Naive thymus-derived CD4-positive, alpha-beta T cell (primary cell): ENCODE results near the gene KRTAP5-6. TPM values are rescaled to one million over a fixed set of nuclear protein-coding genes. Genes with fewer than 3 reads are reported as not detected.

Experiments
- ATAC-seq: fragments of 150-1000 bp; cut with Tn5 transposase; 2 replicates; pipeline ENCODE4 v1.10.0; 2021; ENCODE audit warnings: mild to moderate bottlenecking, moderate library complexity
- CTCF ChIA-PET: fragments of 350-600 bp; sonication (Branson Sonifier 250); formaldehyde crosslinking; loops from one replicate; lab custom pipeline; 2021; ENCODE audit warnings: antibody characterized with exemption; lab: Charles Lee
- POLR2A ChIA-PET: fragments of 350-600 bp; sonication (Branson Sonifier 250); formaldehyde crosslinking; loops from one replicate; lab custom pipeline; 2021; ENCODE audit warnings: antibody characterized with exemption, inconsistent platforms; lab: Charles Lee
- DNase-seq, 9 donors: peaks; one replicate each; pipeline versions ENCODE4 v3.0.0 to v3.0.0-alpha.2; 2020 to 2022; ENCODE audit warnings: mixed read lengths in 1 of 9
- H3K27ac ChIP-seq: one replicate; pipeline ENCODE4 v1.7.0; 2013; ENCODE audit warnings: mild to moderate bottlenecking, low read depth, low read length, moderate library complexity
- H3K27me3 ChIP-seq, 2 donors: one replicate each; pipeline ENCODE4 v1.7.0; 2013; ENCODE audit warnings: low read length in 2 of 2, mild to moderate bottlenecking in 2 of 2, moderate library complexity in 2 of 2; ENCODE audit not compliant: control insufficient read depth in 2 of 2, insufficient read depth in 2 of 2
- H3K36me3 ChIP-seq, 3 experiments: 1 replicate in 2 of 3; 2 replicates in 1 of 3; pipeline ENCODE4 v1.7.0; 2013; ENCODE audit warnings: low read length in 3 of 3, mild to moderate bottlenecking in 3 of 3, moderate library complexity in 1 of 3; ENCODE audit not compliant: insufficient read depth in 3 of 3, control insufficient read depth in 2 of 3
- H3K4me1 ChIP-seq, 2 donors: one replicate each; pipeline ENCODE4 v1.7.0; 2013; ENCODE audit warnings: low read length in 2 of 2, mild to moderate bottlenecking in 2 of 2, moderate library complexity in 1 of 2; ENCODE audit not compliant: control insufficient read depth in 2 of 2, insufficient read depth in 2 of 2
- H3K4me3 ChIP-seq: 2 replicates; pipeline ENCODE4 v1.7.0; 2013; ENCODE audit warnings: mild to moderate bottlenecking, low read length
- H3K9me3 ChIP-seq, 3 experiments: 1 replicate in 2 of 3; 2 replicates in 1 of 3; pipeline ENCODE4 v1.7.0; 2013; ENCODE audit warnings: low read length in 3 of 3; ENCODE audit not compliant: control insufficient read depth in 2 of 3
- H3K27ac Mint-ChIP-seq, 9 donors: one replicate each; pipeline ENCODE4 v1.8.0; 2020 to 2022; ENCODE audit warnings: mixed read lengths in 9 of 9, mild to moderate bottlenecking in 8 of 9, moderate library complexity in 5 of 9, inconsistent platforms in 2 of 9
- H3K27me3 Mint-ChIP-seq, 5 donors: one replicate each; pipeline ENCODE4 v1.8.0; 2021 to 2022; ENCODE audit warnings: mixed read lengths in 5 of 5, mild to moderate bottlenecking in 1 of 5
- H3K36me3 Mint-ChIP-seq, 5 donors: one replicate each; pipeline ENCODE4 v1.8.0; 2020 to 2022; ENCODE audit warnings: mixed read lengths in 5 of 5, mild to moderate bottlenecking in 3 of 5, inconsistent platforms in 1 of 5
- H3K4me1 Mint-ChIP-seq, 7 donors: one replicate each; pipeline ENCODE4 v1.8.0; 2020 to 2022; ENCODE audit warnings: mixed read lengths in 7 of 7, mild to moderate bottlenecking in 3 of 7, inconsistent platforms in 1 of 7
- H3K4me3 Mint-ChIP-seq, 10 donors: one replicate each; pipeline ENCODE4 v1.8.0; 2020 to 2022; ENCODE audit warnings: mild to moderate bottlenecking in 10 of 10, mixed read lengths in 10 of 10, moderate library complexity in 6 of 10, inconsistent platforms in 2 of 10
- H3K9me3 Mint-ChIP-seq, 11 donors: one replicate each; pipeline ENCODE4 v1.8.0; 2020 to 2022; ENCODE audit warnings: mixed read lengths in 11 of 11, mild to moderate bottlenecking in 4 of 11, inconsistent platforms in 1 of 11, moderate library complexity in 1 of 11
- intact Hi-C, 2 donors: fragments of 100-400 bp; cut with micrococcal nuclease; formaldehyde crosslinking; loops; one replicate each; pipeline ENCODE4 v1.15.1; 2023
- polyA plus RNA-seq, 2 donors: library from polyadenylated mRNA; unstranded; fragments of 300-500 nt; fragmentation: Illumina TruSeq; gene quantifications; one replicate each; pipeline ENCODE4 v1.2.3, GENCODE V29; 2021
- total RNA-seq, 6 experiments: library from RNA in 5 of 6; stranded (reverse) in 5 of 6; gene quantifications; 1 replicate in 5 of 6; 2 replicates in 1 of 6; pipeline ENCODE4 v1.2.3 and lab custom pipeline; 2021 to 2026

Gene KRTAP5-6
- total and polyA plus RNA-seq, 7 experiments from 2014 or later = not detected

DNA sequence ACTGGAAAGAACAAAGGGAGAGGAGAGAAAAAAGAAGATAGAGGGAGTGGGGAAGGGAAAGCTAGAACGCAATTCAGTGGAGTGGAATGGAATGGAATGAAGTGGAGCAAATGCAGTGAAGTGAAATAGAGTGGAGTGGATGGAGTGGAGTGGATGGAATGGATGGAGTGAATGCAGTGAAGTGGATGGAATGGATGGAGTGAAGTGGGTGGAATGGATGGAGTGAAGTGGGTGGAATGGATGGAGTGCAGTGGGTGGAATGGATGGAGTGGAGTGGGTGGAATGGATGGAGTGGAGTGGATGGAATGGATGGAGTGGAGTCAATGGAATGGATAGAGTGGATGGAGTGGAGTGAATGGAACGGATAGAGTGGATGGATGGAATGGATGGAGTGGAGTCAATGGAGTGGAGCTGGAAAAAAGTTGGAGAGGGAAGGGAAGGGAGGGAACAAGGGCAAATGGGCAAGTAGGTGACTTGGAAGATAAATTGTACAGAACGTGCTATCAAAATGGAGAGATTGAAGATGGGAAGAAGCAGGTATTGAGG lies 39.5 kb downstream of the KRTAP5-6 start:
- no peaks in the 10 kb centered on the region for H3K36me3 ChIP-seq
- ChIA-PET CTCF (interaction anchor here (0.7 to 1.0 kb wide), 3 partner anchors 18 to 777 kb away, joined by 3 to 5 read pairs (median 3); no protein-coding TSS in a partner anchor), POLR2A (interaction anchor here (0.6 kb wide), 1 partner anchor 13 kb away, joined by 3 read pairs; no protein-coding TSS in a partner anchor)
- no peaks in the 10 kb centered on the region for H3K27me3 ChIP-seq
- no peak overlapping the region for H3K4me3 ChIP-seq
- Mint-ChIP-seq H3K27me3 (peaks cover 12 to 26% (median 25%) of the 10 kb centered on the region in 5 donors), H3K27ac (peak overlapping the region in 2 of 9 donors; percentile 17 to 49), H3K36me3 (peaks cover 0 to 17% (median 12%) of the 10 kb centered on the region in 5 donors), H3K4me3 (no peak overlapping the region), H3K4me1 (peaks cover 0 to 22% (median 17%) of the 10 kb centered on the region in 7 donors), H3K9me3 (peaks cover 0 to 23% (median 17%) of the 10 kb centered on the region in 11 donors)
- peaks cover 0 to 9% of the 10 kb centered on the region in 2 donors for H3K4me1 ChIP-seq
- no peak for DNase-seq
- intact Hi-C loops = no loop called here
- peaks cover 0 to 15% (median 5%) of the 10 kb centered on the region in 3 experiments for H3K9me3 ChIP-seq
- no peak for ATAC-seq
- H3K27ac ChIP-seq = no peak overlapping the region

DNA sequence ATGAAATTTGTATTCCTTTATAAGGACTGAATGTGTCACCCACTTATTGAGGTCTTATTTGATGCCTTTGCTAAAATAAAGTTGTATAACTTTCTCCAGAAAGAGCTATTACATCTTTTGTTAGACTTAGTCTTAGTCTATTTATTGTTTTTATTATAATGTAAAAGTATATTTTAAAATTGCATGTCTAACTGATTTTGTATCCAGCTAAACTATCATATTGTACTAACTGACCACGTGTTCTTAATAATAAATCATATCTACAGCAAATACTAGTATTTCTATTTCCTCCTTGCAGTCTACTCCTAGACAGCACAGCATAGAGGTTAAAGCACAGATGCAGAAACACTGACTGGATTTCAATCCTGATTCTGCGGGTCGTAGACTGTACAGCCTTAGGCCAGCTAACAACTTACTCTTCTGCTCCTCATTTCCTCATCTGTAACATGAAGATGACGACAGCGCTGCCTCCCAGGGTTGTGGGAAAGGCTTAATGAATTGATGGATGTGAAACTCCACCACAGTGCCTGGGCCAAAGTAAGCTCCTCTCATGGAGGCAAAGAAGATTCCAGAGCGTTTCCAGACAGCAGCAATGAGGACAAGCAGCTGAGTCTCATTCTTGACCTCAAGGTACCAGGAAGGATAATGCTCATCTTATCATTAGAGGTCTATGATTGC lies 40.2 kb downstream of the KRTAP5-6 start:
- Mint-ChIP-seq H3K4me1 (peaks cover 0 to 16% (median 12%) of the 10 kb centered on the region in 7 donors), H3K9me3 (peaks cover 0 to 23% (median 17%) of the 10 kb centered on the region in 11 donors), H3K36me3 (peaks cover 0 to 17% (median 12%) of the 10 kb centered on the region in 5 donors), H3K27me3 (peaks cover 7 to 20% (median 19%) of the 10 kb centered on the region in 5 donors), H3K4me3 (no peak overlapping the region), H3K27ac (no peak overlapping the region)
- intact Hi-C loops = no loop called here
- H3K4me1 ChIP-seq = peaks cover 0 to 9% of the 10 kb centered on the region in 2 donors
- no peak overlapping the region for H3K27ac ChIP-seq
- peaks cover 0 to 15% (median 5%) of the 10 kb centered on the region in 3 experiments for H3K9me3 ChIP-seq
- ChIA-PET POLR2A (no interaction called here), CTCF (interaction anchor here (0.7 to 1.0 kb wide), 2 partner anchors 18 to 778 kb away, joined by 3 read pairs; no protein-coding TSS in a partner anchor)
- no peaks in the 10 kb centered on the region for H3K27me3 ChIP-seq
- H3K4me3 ChIP-seq = no peak overlapping the region
- H3K36me3 ChIP-seq = no peaks in the 10 kb centered on the region
- ATAC-seq = no peak
- no peak for DNase-seq

DNA sequence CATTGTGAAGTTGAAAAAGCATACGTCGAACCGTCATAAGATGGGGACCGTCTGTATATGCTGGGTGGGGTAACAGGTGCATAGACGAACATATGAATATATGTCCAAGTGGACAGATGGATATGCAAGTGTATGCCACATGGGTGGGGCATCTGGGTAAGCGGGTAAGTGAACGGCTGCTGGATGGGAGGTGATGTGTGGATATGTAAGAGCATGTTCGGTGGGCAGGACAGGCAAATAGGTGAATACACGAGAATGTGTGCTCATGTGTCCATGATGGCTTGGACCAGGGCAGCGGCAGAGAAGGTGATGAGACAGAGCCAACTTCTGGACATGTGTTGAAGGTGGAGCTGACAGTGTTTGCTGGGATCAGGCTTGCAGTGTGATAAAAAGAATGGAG lies 41.4 kb downstream of the KRTAP5-6 start:
- H3K4me1 Mint-ChIP-seq = peaks cover 0 to 13% (median 11%) of the 10 kb centered on the region in 7 donors
- Histone ChIP-seq H3K4me1 (peaks cover 0 to 9% of the 10 kb centered on the region in 2 donors), H3K27ac (no peak overlapping the region), H3K9me3 (peaks cover 0 to 15% (median 5%) of the 10 kb centered on the region in 3 experiments), H3K36me3 (no peaks in the 10 kb centered on the region), H3K4me3 (no peak overlapping the region), H3K27me3 (no peaks in the 10 kb centered on the region)
- ChIA-PET CTCF (no interaction called here), POLR2A (interaction anchor here (0.6 kb wide), 1 partner anchor 12 kb away, joined by 3 read pairs; no protein-coding TSS in a partner anchor)
- H3K27ac Mint-ChIP-seq = no peak overlapping the region
- no peak overlapping the region for H3K4me3 Mint-ChIP-seq
- peaks cover 0 to 23% (median 17%) of the 10 kb centered on the region in 11 donors for H3K9me3 Mint-ChIP-seq
- DNase-seq = peak in 1 of 9 donors; percentile 1
- ATAC-seq = no peak
- peaks cover 0 to 17% (median 12%) of the 10 kb centered on the region in 5 donors for H3K36me3 Mint-ChIP-seq
- intact Hi-C loops = no loop called here
- H3K27me3 Mint-ChIP-seq = peaks cover 7 to 18% (median 16%) of the 10 kb centered on the region in 5 donors

DNA sequence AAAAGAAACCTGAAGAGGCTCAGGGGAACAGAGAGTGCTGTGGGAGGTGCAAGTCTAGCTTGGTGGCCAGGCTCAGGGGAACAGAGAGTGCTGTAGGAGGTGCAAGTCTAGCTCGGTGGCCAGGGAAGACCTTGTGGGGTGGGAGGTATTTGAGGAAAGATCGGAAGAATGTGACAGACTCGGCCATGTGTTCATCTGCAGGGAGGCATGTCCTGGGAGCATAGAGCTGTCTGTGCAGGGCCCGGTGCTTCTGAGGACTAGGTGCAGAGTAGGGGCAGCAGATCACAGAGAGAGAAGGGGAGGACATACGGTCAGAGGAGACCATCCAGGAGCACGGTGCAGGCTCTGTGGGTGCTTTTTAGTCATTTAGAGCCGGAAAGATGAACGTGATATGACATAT lies 42.6 kb downstream of the KRTAP5-6 start:
- no peak overlapping the region for H3K4me3 ChIP-seq
- ChIA-PET CTCF (no interaction called here), POLR2A (interaction anchor here (0.7 kb wide), 1 partner anchor 842 kb away, joined by 3 read pairs; no protein-coding TSS in a partner anchor)
- peak overlapping the region in 1 of 9 donors; percentile 23 for H3K27ac Mint-ChIP-seq
- no peaks in the 10 kb centered on the region for H3K4me1 ChIP-seq
- no peak overlapping the region for H3K4me3 Mint-ChIP-seq
- ATAC-seq (no peak), DNase-seq (no peak)
- H3K9me3 Mint-ChIP-seq = peaks cover 0 to 23% (median 17%) of the 10 kb centered on the region in 11 donors
- peaks cover 0 to 17% (median 12%) of the 10 kb centered on the region in 5 donors for H3K36me3 Mint-ChIP-seq
- peaks cover 0 to 15% (median 5%) of the 10 kb centered on the region in 3 experiments for H3K9me3 ChIP-seq
- peaks cover 0 to under 1% (median 0%) of the 10 kb centered on the region in 7 donors for H3K4me1 Mint-ChIP-seq
- intact Hi-C loops = no loop called here
- H3K36me3 ChIP-seq = no peaks in the 10 kb centered on the region
- peaks cover 0 to 10% (median 8%) of the 10 kb centered on the region in 5 donors for H3K27me3 Mint-ChIP-seq
- H3K27me3 ChIP-seq = no peaks in the 10 kb centered on the region
- no peak overlapping the region for H3K27ac ChIP-seq

DNA sequence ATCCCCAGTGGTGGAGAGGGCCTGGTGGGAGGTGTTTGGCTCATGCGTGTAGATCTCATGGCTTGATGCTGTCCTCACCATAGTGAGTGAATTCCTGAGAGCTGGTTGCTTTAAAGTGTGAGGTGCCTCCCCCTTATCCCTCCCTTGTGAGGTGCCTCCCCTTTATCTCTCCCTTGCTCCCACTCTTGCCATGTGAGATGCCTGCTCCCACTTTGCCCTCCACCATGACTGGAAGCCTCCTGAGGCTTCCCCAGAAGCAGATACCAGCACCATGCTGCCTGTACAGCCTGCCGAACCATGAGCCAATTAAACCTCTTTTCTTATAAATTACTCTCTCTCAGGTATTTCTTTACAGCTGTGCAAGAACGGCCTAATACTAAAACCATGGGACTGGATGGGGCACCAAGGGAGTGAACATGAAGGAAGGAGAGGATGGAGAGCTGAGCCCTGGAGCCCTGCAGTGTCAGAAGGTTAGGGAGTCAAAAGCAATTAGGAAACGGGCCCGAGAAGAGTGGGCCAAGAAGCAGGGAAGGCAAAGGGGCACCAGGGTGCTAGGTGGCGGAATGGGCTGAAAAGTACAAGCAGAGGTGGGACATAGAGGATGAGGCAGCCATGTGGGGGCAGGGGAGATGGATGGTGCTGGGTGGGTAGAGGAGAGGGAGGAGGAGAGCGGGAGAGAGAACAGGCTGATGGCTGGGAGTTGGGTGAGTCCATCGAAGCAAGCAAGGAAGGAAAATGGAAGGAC lies 44.0 kb downstream of the KRTAP5-6 start:
- DNase-seq (no peak), ATAC-seq (no peak)
- CTCF ChIA-PET = no interaction called here
- Mint-ChIP-seq H3K27me3 (peaks cover 0 to 10% (median 7%) of the 10 kb centered on the region in 5 donors), H3K4me1 (peaks cover 0 to 1% (median 0%) of the 10 kb centered on the region in 7 donors), H3K36me3 (peaks cover 0 to 11% (median 8%) of the 10 kb centered on the region in 5 donors), H3K9me3 (peaks cover 0 to 23% (median 12%) of the 10 kb centered on the region in 11 donors), H3K27ac (no peak overlapping the region), H3K4me3 (no peak overlapping the region)
- Histone ChIP-seq H3K9me3 (peaks cover 0 to 14% (median 4%) of the 10 kb centered on the region in 3 experiments), H3K4me3 (no peak overlapping the region), H3K4me1 (no peaks in the 10 kb centered on the region), H3K27ac (no peak overlapping the region), H3K27me3 (no peaks in the 10 kb centered on the region), H3K36me3 (no peaks in the 10 kb centered on the region)
- POLR2A ChIA-PET = no interaction called here
- intact Hi-C loops = no loop called here

DNA sequence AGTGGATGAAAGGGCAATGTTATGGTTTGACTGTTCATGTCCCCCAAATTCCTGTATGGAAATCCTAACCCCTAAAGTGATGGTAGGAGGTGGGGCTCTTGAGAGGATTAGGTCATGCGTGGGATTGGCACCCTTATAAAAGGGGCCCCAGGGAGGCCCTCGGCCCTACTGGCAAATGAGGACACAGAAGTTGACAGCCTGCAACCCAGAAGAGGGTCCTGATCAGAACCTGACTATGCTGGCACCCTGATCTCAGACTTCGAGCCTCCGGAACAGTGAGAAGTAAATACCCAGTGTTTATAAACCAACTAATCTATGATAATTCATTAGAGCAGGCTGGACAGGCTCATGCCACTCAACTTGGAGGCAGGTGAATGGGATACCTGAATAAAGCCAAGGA lies 44.7 kb downstream of the KRTAP5-6 start:
- H3K4me3 ChIP-seq = no peak overlapping the region
- H3K27ac ChIP-seq = no peak overlapping the region
- no peaks in the 10 kb centered on the region for H3K4me1 ChIP-seq
- peaks cover 0 to 7% (median 0%) of the 10 kb centered on the region in 3 experiments for H3K9me3 ChIP-seq
- H3K9me3 Mint-ChIP-seq = peaks cover 0 to 18% (median 4%) of the 10 kb centered on the region in 11 donors
- H3K27me3 ChIP-seq = no peaks in the 10 kb centered on the region
- intact Hi-C loops = no loop called here
- peaks cover 0 to 5% (median under 1%) of the 10 kb centered on the region in 5 donors for H3K27me3 Mint-ChIP-seq
- ChIA-PET POLR2A (no interaction called here), CTCF (no interaction called here)
- H3K4me1 Mint-ChIP-seq = peaks cover 0 to 6% (median 0%) of the 10 kb centered on the region in 7 donors
- H3K4me3 Mint-ChIP-seq = no peak overlapping the region
- peaks cover 0 to 5% (median 2%) of the 10 kb centered on the region in 5 donors for H3K36me3 Mint-ChIP-seq
- no peaks in the 10 kb centered on the region for H3K36me3 ChIP-seq
- ATAC-seq (no peak), DNase-seq (no peak)
- no peak overlapping the region for H3K27ac Mint-ChIP-seq
